Activated CD4-positive, alpha-beta T cell treated with anti-CD3 and anti-CD28 coated beads, Interleukin-2, amount 10 ng/mL, durations not matched to agents 7 days and 5 days (primary cell): ENCODE measurements around the gene PNMA3. TPM values are rescaled to one million over a fixed set of nuclear protein-coding genes. Genes with fewer than 3 reads are reported as not detected.
A peak's percentile ranks its signal among the peaks of the same experiment; 100 is the strongest.
"Not testable (repeated sequence)": the region's sequence is repeated elsewhere in the genome, so short reads cannot be mapped to it uniquely, and the experiment has no call there.

Experiments
- CTCF ChIA-PET: fragments of 350-600 bp; sonication (Branson Sonifier 250); formaldehyde crosslinking; loops from one replicate; lab custom pipeline; 2021; ENCODE audit warnings: antibody characterized with exemption; lab: Charles Lee
- POLR2A ChIA-PET: fragments of 350-600 bp; sonication (Branson Sonifier 250); formaldehyde crosslinking; loops from one replicate; lab custom pipeline; 2021; ENCODE audit warnings: antibody characterized with exemption; lab: Charles Lee
- DNase-seq: peaks from one replicate; pipeline ENCODE4 v3.0.0-alpha.2; 2020
- H3K27ac Mint-ChIP-seq: one replicate; pipeline ENCODE4 v1.8.0; 2021; ENCODE audit warnings: mild to moderate bottlenecking, moderate library complexity, mixed read lengths
- H3K27me3 Mint-ChIP-seq: one replicate; pipeline ENCODE4 v1.8.0; 2021; ENCODE audit warnings: mixed read lengths
- H3K36me3 Mint-ChIP-seq: one replicate; pipeline ENCODE4 v1.8.0; 2021; ENCODE audit warnings: low read depth, mixed read lengths
- H3K4me1 Mint-ChIP-seq: one replicate; pipeline ENCODE4 v1.8.0; 2021; ENCODE audit warnings: mixed read lengths
- H3K4me3 Mint-ChIP-seq: one replicate; pipeline ENCODE4 v1.8.0; 2021; ENCODE audit warnings: mild to moderate bottlenecking, moderate library complexity, mixed read lengths
- H3K9me3 Mint-ChIP-seq: one replicate; pipeline ENCODE4 v1.8.0; 2021; ENCODE audit warnings: mixed read lengths
- total RNA-seq, 2 experiments: library from RNA; stranded (reverse); gene quantifications; one replicate each; pipeline ENCODE4 v1.2.3, GENCODE V29; 2021

Gene PNMA3
- total RNA-seq, 2 experiments from 2014 or later, result 1.4 to 1.9 TPM

- H3K9me3 Mint-ChIP-seq, POLR2A ChIA-PET, H3K4me3 Mint-ChIP-seq, H3K27ac Mint-ChIP-seq, H3K36me3 Mint-ChIP-seq, DNase-seq, H3K27me3 Mint-ChIP-seq, CTCF ChIA-PET, H3K4me1 Mint-ChIP-seq: not testable (repeated sequence)
These were observed 21.3 kb downstream of the PNMA3 start for GRCh38 chrX:153077437-153078135.

- POLR2A ChIA-PET, DNase-seq, CTCF ChIA-PET, H3K9me3 Mint-ChIP-seq, H3K27ac Mint-ChIP-seq, H3K4me3 Mint-ChIP-seq, H3K4me1 Mint-ChIP-seq, H3K36me3 Mint-ChIP-seq, H3K27me3 Mint-ChIP-seq: not testable (repeated sequence)
These were observed 27.1 kb downstream of the PNMA3 start for GRCh38 chrX:153083238-153083923.

- ChIA-PET CTCF (no interaction called here), POLR2A (no interaction called here)
- DNase-seq, result no peak
- no peaks in the 10 kb centered on the region for H3K27me3 Mint-ChIP-seq
- peaks cover 21% of the 10 kb centered on the region for H3K9me3 Mint-ChIP-seq
- H3K27ac Mint-ChIP-seq, result no peak overlapping the region
- H3K36me3 Mint-ChIP-seq, result peaks cover 6% of the 10 kb centered on the region
- peaks cover 9% of the 10 kb centered on the region for H3K4me1 Mint-ChIP-seq
- H3K4me3 Mint-ChIP-seq, result no peak overlapping the region
These were observed 46.1 kb downstream of the PNMA3 start for GRCh38 chrX:153102418-153102817.

GRCh38 chrX:153104959-153105358, 48.7 kb downstream of the PNMA3 start:
- H3K27me3 Mint-ChIP-seq, POLR2A ChIA-PET, H3K36me3 Mint-ChIP-seq, CTCF ChIA-PET, DNase-seq, H3K4me1 Mint-ChIP-seq, H3K4me3 Mint-ChIP-seq, H3K27ac Mint-ChIP-seq: not testable (repeated sequence)
- peaks cover 21% of the 10 kb centered on the region for H3K9me3 Mint-ChIP-seq

GRCh38 chrX:153106092-153106801, 50.0 kb downstream of the PNMA3 start:
- H3K9me3 Mint-ChIP-seq, result peaks cover 11% of the 10 kb centered on the region
- H3K4me3 Mint-ChIP-seq, H3K4me1 Mint-ChIP-seq, H3K36me3 Mint-ChIP-seq, DNase-seq, H3K27me3 Mint-ChIP-seq, CTCF ChIA-PET, POLR2A ChIA-PET: not testable (repeated sequence)
- H3K27ac Mint-ChIP-seq, result peak overlapping the region; percentile 90

Other genes with a start within 250 kb of the PNMA3 start
- 10 to 100 TPM in 1 of 2 experiments, 1 to 10 TPM in 1; 9.7 to 12.5 TPM for gene CETN2, start 225.7 kb upstream of the PNMA3 start, total RNA-seq
- 10 to 100 TPM; 13.9 TPM for gene NSDHL, start 225.4 kb upstream of the PNMA3 start, total RNA-seq
- gene ZNF185, start 158.4 kb upstream of the PNMA3 start, total RNA-seq, result 1 to 10 TPM; 1.0 to 1.6 TPM
- under 1 TPM; 0.06 to 0.10 TPM for gene PNMA5, start 62.4 kb upstream of the PNMA3 start, total RNA-seq
- under 1 TPM; 0.15 to 0.23 TPM for gene PNMA6A, start 16.0 kb downstream of the PNMA3 start, total RNA-seq
- gene MAGEA1, start 122.8 kb downstream of the PNMA3 start, total RNA-seq, result not detected